Right lobe of liver (tissue), 4 donors: ENCODE results near the gene SMG1.
"Not testable (repeated sequence)": the region's sequence is repeated elsewhere in the genome, so short reads cannot be mapped to it uniquely, and the experiment has no call there.

Source experiments
- POLR2A ChIP-seq: fragments of 450-650 bp; IDR thresholded peaks from one replicate; pipeline ENCODE4 v1.6.1; 2017; ENCODE audit warnings: antibody characterized with exemption, mild to moderate bottlenecking
- TF ChIP-seq, protein P1 (sequence below), 4 donors: fragments of 200-600 bp in 3 of 4; fragments of 450-650 bp in 1 of 4; IDR thresholded peaks; one replicate each; pipeline versions ENCODE4 v1.5.1 to v1.8.0; 2016 to 2022; ENCODE audit warnings: antibody characterized with exemption in 4 of 4, mild to moderate bottlenecking in 2 of 4
- donor health status: DM: no; HTN: no; CAD: no.
- donor health status: DM: no; HTN: no; CAD: no.
- donor health status: DM: no; HTN: yes; CAD: no.

DNA sequence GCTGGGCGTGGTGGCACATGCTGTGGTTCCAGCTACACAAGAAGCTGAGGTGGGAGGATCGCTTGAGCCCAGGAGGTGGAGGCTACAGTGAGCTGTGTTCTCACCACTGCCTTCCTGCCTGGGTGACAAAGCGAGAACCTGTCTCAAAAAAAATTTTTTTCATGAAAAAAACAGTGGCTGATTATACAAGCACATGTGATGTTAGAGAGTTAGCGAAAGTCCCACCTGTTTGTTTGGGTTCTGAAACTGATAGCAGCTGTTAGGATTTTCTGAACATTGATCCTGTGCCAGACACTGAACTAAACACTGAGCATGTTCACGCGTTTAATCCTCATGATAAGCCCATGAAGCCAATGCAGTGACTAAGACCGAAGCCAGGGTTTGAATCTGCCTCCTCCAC, 159.0 kb downstream of the SMG1 start:
- TF ChIP-seq, protein P1, sequence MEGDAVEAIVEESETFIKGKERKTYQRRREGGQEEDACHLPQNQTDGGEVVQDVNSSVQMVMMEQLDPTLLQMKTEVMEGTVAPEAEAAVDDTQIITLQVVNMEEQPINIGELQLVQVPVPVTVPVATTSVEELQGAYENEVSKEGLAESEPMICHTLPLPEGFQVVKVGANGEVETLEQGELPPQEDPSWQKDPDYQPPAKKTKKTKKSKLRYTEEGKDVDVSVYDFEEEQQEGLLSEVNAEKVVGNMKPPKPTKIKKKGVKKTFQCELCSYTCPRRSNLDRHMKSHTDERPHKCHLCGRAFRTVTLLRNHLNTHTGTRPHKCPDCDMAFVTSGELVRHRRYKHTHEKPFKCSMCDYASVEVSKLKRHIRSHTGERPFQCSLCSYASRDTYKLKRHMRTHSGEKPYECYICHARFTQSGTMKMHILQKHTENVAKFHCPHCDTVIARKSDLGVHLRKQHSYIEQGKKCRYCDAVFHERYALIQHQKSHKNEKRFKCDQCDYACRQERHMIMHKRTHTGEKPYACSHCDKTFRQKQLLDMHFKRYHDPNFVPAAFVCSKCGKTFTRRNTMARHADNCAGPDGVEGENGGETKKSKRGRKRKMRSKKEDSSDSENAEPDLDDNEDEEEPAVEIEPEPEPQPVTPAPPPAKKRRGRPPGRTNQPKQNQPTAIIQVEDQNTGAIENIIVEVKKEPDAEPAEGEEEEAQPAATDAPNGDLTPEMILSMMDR (IDR thresholded peaks at IDR 0.05) = not testable (repeated sequence)
- not testable (repeated sequence) for TF ChIP-seq POLR2A
